ENCODE data around the gene MRNIP.

GRCh38 chr5:179797741-179798140 lies 60.9 kb downstream of the MRNIP start:
- TF ChIP-seq POLR2A (IDR thresholded peaks at IDR 0.05): no peak
- no peak for TF ChIP-seq CTCF (IDR thresholded peaks at IDR 0.05)

Data from body of pancreas (tissue), 4 donors.